HG03521 (cell line): ENCODE measurements around the gene DOCK4.

ENCODE experiments used
- ATAC-seq: cut with Tn5 transposase; IDR thresholded peaks from one replicate; pipeline ENCODE4 v1.9.1; 2021; ENCODE audit warnings: mild to moderate bottlenecking, moderate library complexity; ENCODE audit not compliant: unreplicated experiment

DOCK4 gene

GRCh38 chr7:111697771-111698170 lies 508.4 kb downstream of the DOCK4 start:
- no peak for ATAC-seq

GRCh38 chr7:111694376-111694775 lies 511.8 kb downstream of the DOCK4 start:
- no peak for ATAC-seq

- no peak for ATAC-seq
These were observed 515.7 kb downstream of the DOCK4 start for GRCh38 chr7:111690364-111691111.

- ATAC-seq = no peak
These were observed 520.9 kb downstream of the DOCK4 start for GRCh38 chr7:111685349-111685748.

- ATAC-seq = no peak
These were observed 523.4 kb downstream of the DOCK4 start for GRCh38 chr7:111682588-111683340.

- ATAC-seq = no peak
These were observed 525.0 kb downstream of the DOCK4 start for GRCh38 chr7:111681242-111681641.

GRCh38 chr7:111678986-111679385 lies 527.2 kb downstream of the DOCK4 start:
- no peak for ATAC-seq

GRCh38 chr7:111678281-111678680 lies 527.9 kb downstream of the DOCK4 start:
- no peak for ATAC-seq

- no peak for ATAC-seq
These were observed 528.4 kb downstream of the DOCK4 start for GRCh38 chr7:111677848-111678247.

GRCh38 chr7:111676811-111677210 lies 529.4 kb downstream of the DOCK4 start:
- no peak for ATAC-seq
